Hepatocyte (in vitro differentiated cells): ENCODE results near the gene ZSCAN16. TPM values are rescaled to one million over a fixed set of nuclear protein-coding genes. Genes with fewer than 3 reads are reported as not detected.

Experiments
- DNase-seq: peaks from one replicate; pipeline ENCODE4 v3.0.0-alpha.2; 2016; ENCODE audit warnings: low spot score
- H2AFZ ChIP-seq: fragments of 200-600 bp; sonication (generic); 2 replicates; pipeline ENCODE4 v1.6.0; 2016; ENCODE audit warnings: antibody characterized with exemption, mild to moderate bottlenecking
- H3K27ac ChIP-seq: fragments of 200-600 bp; sonication (generic); 2 replicates; pipeline ENCODE4 v1.5.1; 2016; ENCODE audit warnings: mild to moderate bottlenecking
- H3K27me3 ChIP-seq: fragments of 200-600 bp; sonication (generic); 2 replicates; pipeline ENCODE4 v1.6.1; 2016
- H3K36me3 ChIP-seq: fragments of 200-600 bp; sonication (generic); replicated peaks from 2 replicates; pipeline ENCODE4 v1.5.1; 2016; ENCODE audit warnings: low read depth; ENCODE audit not compliant: insufficient read depth
- H3K4me1 ChIP-seq: fragments of 200-600 bp; sonication (generic); 2 replicates; pipeline ENCODE4 v1.5.1; 2016; ENCODE audit warnings: mild to moderate bottlenecking, moderate library complexity; ENCODE audit not compliant: insufficient read depth
- H3K4me2 ChIP-seq: fragments of 200-600 bp; sonication (generic); 2 replicates; pipeline ENCODE4 v1.6.0; 2016
- H3K4me3 ChIP-seq: fragments of 200-600 bp; sonication (generic); 2 replicates; pipeline ENCODE4 v1.5.1; 2016; ENCODE audit warnings: mild to moderate bottlenecking
- H3K79me2 ChIP-seq: fragments of 200-600 bp; sonication (generic); 2 replicates; pipeline ENCODE4 v1.6.0; 2017; ENCODE audit warnings: mild to moderate bottlenecking
- H3K9me2 ChIP-seq: fragments of 200-600 bp; sonication (generic); replicated peaks from 2 replicates; pipeline ENCODE4 v1.6.0; 2017; ENCODE audit warnings: mild to moderate bottlenecking; ENCODE audit not compliant: insufficient read depth
- H3K9me3 ChIP-seq: fragments of 200-600 bp; sonication (generic); 2 replicates; pipeline ENCODE4 v1.5.1; 2016; ENCODE audit warnings: low read depth, mild to moderate bottlenecking
- H4K20me1 ChIP-seq: fragments of 200-600 bp; sonication (generic); 2 replicates; pipeline ENCODE4 v1.6.0; 2016; ENCODE audit warnings: mild to moderate bottlenecking; ENCODE audit not compliant: insufficient read depth, poor library complexity, severe bottlenecking
- EZH2 ChIP-seq: fragments of 200-600 bp; sonication (generic); IDR thresholded peaks from 2 replicates; pipeline ENCODE4 v1.6.1; 2016; ENCODE audit warnings: antibody characterized with exemption, mild to moderate bottlenecking, borderline replicate concordance
- EZH2phosphoT487 ChIP-seq: fragments of 200-600 bp; sonication (generic); IDR thresholded peaks from one replicate; pipeline ENCODE4 v1.6.1; 2018; ENCODE audit warnings: antibody characterized with exemption, mild to moderate bottlenecking, low read depth, moderate library complexity; ENCODE audit not compliant: unreplicated experiment, severe bottlenecking
- WGBS: methylation state at CpG from one replicate; pipeline ENCODE4 v1.1.6; 2016; ENCODE audit warnings: low lambda C conversion rate; ENCODE audit errors: missing lambda C conversion rate; 5-methylcytosine and 5-hydroxymethylcytosine counted together
- polyA plus RNA-seq: library from polyadenylated mRNA; unstranded; fragments of >200 nt; fragmentation: Nextera tagmentation; extraction: Ambion mirVana; gene quantifications from 2 replicates; pipeline ENCODE4 v1.2.1, GENCODE V29; 2016
- total RNA-seq: library from RNA; depleted of rRNA; stranded (reverse); fragments of >200 nt; gene quantifications from 2 replicates; pipeline ENCODE4 v1.2.3, GENCODE V29; 2014
- TF ChIP-seq, protein P1 (sequence below): fragments of 200-600 bp; sonication (generic); IDR thresholded peaks from 2 replicates; pipeline ENCODE4 v1.5.1; 2016; ENCODE audit warnings: antibody characterized with exemption, mild to moderate bottlenecking; ENCODE audit not compliant: poor library complexity

ZSCAN16 gene
- total and polyA plus RNA-seq, 2 experiments from 2014 or later: 4.3 to 6.7 TPM

DNA sequence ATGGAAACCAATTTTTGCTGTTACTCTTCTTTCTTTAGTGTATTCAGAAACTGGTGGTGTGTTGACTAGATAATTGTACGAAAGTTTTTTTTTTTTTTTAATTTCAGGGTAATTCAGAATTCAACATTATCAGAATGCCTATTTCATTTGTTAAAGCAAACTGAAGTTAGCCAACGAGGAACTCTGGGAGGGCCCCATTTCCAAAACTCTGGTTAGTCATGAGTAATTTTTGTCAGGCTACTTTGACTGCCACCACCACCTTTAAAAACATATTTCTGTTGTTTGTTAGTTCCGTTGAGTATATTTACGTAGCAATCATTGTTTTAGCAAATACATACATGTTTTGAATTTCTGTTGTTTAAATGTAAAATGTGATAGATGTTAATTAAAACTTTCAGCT lies 18.0 kb downstream of the ZSCAN16 start:
- Histone ChIP-seq H3K4me3 (peak overlapping the region; percentile 79), H3K9me3 (no peaks in the 10 kb centered on the region), H3K27me3 (no peaks in the 10 kb centered on the region), H2AFZ (peak overlapping the region; percentile 98), H3K9me2 (no peaks in the 10 kb centered on the region), H3K27ac (peak overlapping the region; percentile 86), H3K79me2 (peaks cover 61% of the 10 kb centered on the region), H3K36me3 (no peaks in the 10 kb centered on the region), H4K20me1 (peaks cover 5% of the 10 kb centered on the region), H3K4me2 (peak overlapping the region; percentile 90), H3K4me1 (peaks cover 18% of the 10 kb centered on the region)
- no peak for DNase-seq
- TF ChIP-seq, protein P1, sequence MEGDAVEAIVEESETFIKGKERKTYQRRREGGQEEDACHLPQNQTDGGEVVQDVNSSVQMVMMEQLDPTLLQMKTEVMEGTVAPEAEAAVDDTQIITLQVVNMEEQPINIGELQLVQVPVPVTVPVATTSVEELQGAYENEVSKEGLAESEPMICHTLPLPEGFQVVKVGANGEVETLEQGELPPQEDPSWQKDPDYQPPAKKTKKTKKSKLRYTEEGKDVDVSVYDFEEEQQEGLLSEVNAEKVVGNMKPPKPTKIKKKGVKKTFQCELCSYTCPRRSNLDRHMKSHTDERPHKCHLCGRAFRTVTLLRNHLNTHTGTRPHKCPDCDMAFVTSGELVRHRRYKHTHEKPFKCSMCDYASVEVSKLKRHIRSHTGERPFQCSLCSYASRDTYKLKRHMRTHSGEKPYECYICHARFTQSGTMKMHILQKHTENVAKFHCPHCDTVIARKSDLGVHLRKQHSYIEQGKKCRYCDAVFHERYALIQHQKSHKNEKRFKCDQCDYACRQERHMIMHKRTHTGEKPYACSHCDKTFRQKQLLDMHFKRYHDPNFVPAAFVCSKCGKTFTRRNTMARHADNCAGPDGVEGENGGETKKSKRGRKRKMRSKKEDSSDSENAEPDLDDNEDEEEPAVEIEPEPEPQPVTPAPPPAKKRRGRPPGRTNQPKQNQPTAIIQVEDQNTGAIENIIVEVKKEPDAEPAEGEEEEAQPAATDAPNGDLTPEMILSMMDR: no peak
- TF ChIP-seq EZH2phosphoT487: no peak
- no peak for TF ChIP-seq EZH2
- WGBS: 12% methylated on average over 4 of the region's 4 CpGs

DNA sequence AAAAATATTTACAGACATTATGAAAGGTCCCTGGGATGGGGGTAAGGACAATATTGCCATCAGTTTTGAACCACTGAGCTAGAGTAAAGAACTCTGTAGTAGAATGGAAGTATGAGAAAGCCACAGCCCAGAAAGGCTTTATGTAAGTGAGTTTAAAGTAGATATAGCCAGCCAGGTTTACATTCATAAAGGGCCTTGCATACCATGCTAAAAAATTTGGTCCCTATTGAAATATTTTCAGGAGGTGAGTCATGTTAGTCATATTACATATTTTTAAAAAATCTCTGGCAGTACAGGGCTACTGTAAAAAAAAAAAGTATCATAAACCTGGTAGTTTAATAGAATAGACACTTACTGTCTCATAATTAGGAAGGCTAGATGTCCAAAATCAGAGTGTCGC lies 20.8 kb downstream of the ZSCAN16 start:
- H3K36me3 ChIP-seq: no peaks in the 10 kb centered on the region
- 96% methylated on average over 1 of the region's 1 CpG for WGBS
- H3K9me2 ChIP-seq: no peaks in the 10 kb centered on the region
- no peak for TF ChIP-seq EZH2phosphoT487
- TF ChIP-seq EZH2: no peak
- TF ChIP-seq, protein P1: no peak
- H3K9me3 ChIP-seq: no peaks in the 10 kb centered on the region
- H3K79me2 ChIP-seq: peaks cover 54% of the 10 kb centered on the region
- peaks cover 5% of the 10 kb centered on the region for H4K20me1 ChIP-seq
- no peak overlapping the region for H2AFZ ChIP-seq
- H3K4me3 ChIP-seq: no peak overlapping the region
- peaks cover 10% of the 10 kb centered on the region for H3K4me1 ChIP-seq
- no peak overlapping the region for H3K27ac ChIP-seq
- H3K4me2 ChIP-seq: no peak overlapping the region
- H3K27me3 ChIP-seq: no peaks in the 10 kb centered on the region
- DNase-seq: no peak

DNA sequence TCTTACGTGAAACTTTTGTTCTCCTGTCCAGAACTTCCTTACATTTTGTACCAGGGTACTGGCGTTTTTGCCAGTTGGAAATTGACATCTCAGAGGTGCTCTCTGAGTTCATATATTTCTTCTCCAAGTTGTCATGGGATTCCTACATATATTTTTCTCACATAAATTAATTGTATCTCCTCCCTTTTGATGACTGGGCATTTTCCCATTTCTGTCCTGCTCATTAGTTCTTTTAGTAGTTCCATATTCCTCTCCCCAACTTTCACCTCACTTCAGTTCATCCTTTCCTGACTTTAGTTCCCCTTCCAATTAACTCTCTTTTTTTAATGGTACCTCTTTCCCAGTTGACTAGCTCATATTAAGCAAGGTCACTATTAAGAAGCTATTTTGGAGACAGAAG lies 28.1 kb downstream of the ZSCAN16 start:
- Histone ChIP-seq H3K27me3 (no peaks in the 10 kb centered on the region), H3K4me2 (no peak overlapping the region), H3K4me1 (no peaks in the 10 kb centered on the region), H3K4me3 (no peak overlapping the region), H3K79me2 (peaks cover 3% of the 10 kb centered on the region), H3K9me3 (no peaks in the 10 kb centered on the region), H3K9me2 (no peaks in the 10 kb centered on the region), H2AFZ (no peak overlapping the region), H3K36me3 (peaks cover 28% of the 10 kb centered on the region), H4K20me1 (no peaks in the 10 kb centered on the region), H3K27ac (no peak overlapping the region)
- no peak for DNase-seq
- 95% methylated on average over 2 of the region's 2 CpGs for WGBS
- TF ChIP-seq, protein P1: no peak
- TF ChIP-seq EZH2phosphoT487 (no peak), EZH2 (no peak)

DNA sequence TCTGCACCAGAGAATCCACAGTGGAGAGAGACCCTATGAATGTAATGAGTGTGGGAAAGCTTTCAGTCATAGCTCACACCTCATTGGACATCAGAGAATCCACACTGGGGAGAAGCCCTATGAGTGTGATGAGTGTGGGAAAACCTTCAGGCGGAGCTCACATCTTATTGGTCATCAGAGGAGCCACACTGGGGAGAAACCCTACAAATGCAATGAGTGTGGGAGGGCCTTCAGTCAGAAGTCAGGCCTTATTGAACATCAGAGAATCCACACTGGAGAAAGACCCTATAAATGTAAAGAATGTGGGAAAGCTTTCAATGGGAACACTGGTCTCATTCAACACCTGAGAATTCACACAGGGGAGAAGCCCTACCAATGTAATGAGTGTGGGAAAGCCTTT lies 29.1 kb downstream of the ZSCAN16 start:
- Histone ChIP-seq H3K4me2 (no peak overlapping the region), H3K79me2 (peaks cover 2% of the 10 kb centered on the region), H3K9me2 (no peaks in the 10 kb centered on the region), H3K27me3 (no peaks in the 10 kb centered on the region), H3K36me3 (peaks cover 28% of the 10 kb centered on the region), H3K4me3 (no peak overlapping the region), H3K4me1 (no peaks in the 10 kb centered on the region), H4K20me1 (no peaks in the 10 kb centered on the region), H3K9me3 (no peaks in the 10 kb centered on the region), H2AFZ (no peak overlapping the region), H3K27ac (no peak overlapping the region)
- WGBS: 97% methylated on average over 1 of the region's 1 CpG
- TF ChIP-seq EZH2 (no peak), EZH2phosphoT487 (no peak)
- TF ChIP-seq, protein P1: no peak
- no peak for DNase-seq
